Testis (tissue), 5 donors: ENCODE data around the gene KRT20. TPM values are rescaled to one million over a fixed set of nuclear protein-coding genes. Genes with fewer than 3 reads are reported as not detected.
A peak's percentile ranks its signal among the peaks of the same experiment; 100 is the strongest.

Source experiments
- DNase-seq: peaks from one replicate; pipeline ENCODE4 v3.0.0-alpha.2; 2019
- H3K27ac ChIP-seq, 2 donors: fragments of 200-600 bp; sonication (generic); one replicate each; pipeline ENCODE4 v1.5.1; 2019
- H3K27me3 ChIP-seq: fragments of 200-600 bp; sonication (generic); one replicate; pipeline ENCODE4 v1.5.1; 2019
- H3K36me3 ChIP-seq: fragments of 200-600 bp; sonication (generic); one replicate; pipeline ENCODE4 v1.5.1; 2017; ENCODE audit warnings: low read depth; ENCODE audit errors: missing control alignments
- H3K4me1 ChIP-seq: fragments of 200-600 bp; sonication (generic); one replicate; pipeline ENCODE4 v1.5.1; 2019
- H3K4me3 ChIP-seq, 2 donors: fragments of 200-600 bp; sonication (generic); one replicate each; pipeline ENCODE4 v1.5.1; 2017 to 2019
- H3K9me3 ChIP-seq: fragments of 200-600 bp; sonication (generic); one replicate; pipeline ENCODE4 v1.5.1; 2017
- POLR2A ChIP-seq: fragments of 450-650 bp; IDR thresholded peaks from one replicate; pipeline ENCODE4 v1.6.1; 2017; ENCODE audit warnings: antibody characterized with exemption, mild to moderate bottlenecking, moderate library complexity
- WGBS, 2 donors: methylation state at CpG; one replicate each; pipeline ENCODE4 v1.1.5; 2018; 5-methylcytosine and 5-hydroxymethylcytosine counted together
- intact Hi-C: fragments of 100-400 bp; cut with DNase I; formaldehyde crosslinking; loops from one replicate; pipeline ENCODE4 v1.15.1; 2023; ENCODE audit warnings: low total_unique reads
- long read RNA-seq, 2 donors: transcript quantifications; one replicate each; lab custom pipeline, GENCODE V29; 2026
- polyA plus RNA-seq: library from polyadenylated mRNA; stranded (reverse); fragments of 350-450 nt; fragmentation: Illumina TruSeq; extraction: RNeasy Lipid Tissue Mini Kit (QIAGEN cat#74804); gene quantifications from one replicate; pipeline ENCODE4 v1.2.3, GENCODE V29; 2014; ENCODE audit warnings: low read depth, low replicate concordance; ENCODE audit not compliant: insufficient read depth
- total RNA-seq, 2 donors: library from RNA; depleted of rRNA; stranded (reverse); fragments of >200 nt; gene quantifications; one replicate each; pipeline ENCODE4 v1.2.3, GENCODE V29; 2016
- TF ChIP-seq, protein P1 (sequence below), 3 experiments: fragments of 450-650 bp in 2 of 3; fragments of 200-600 bp in 1 of 3; sonication (generic) in 1 of 3; IDR thresholded peaks; one replicate each; pipeline ENCODE4 v1.5.1; 2016 to 2019; ENCODE audit warnings: antibody characterized with exemption in 3 of 3, mild to moderate bottlenecking in 2 of 3, moderate library complexity in 1 of 3

KRT20 gene
- total RNA-seq (not detected), polyA plus RNA-seq (not detected)
- long read RNA-seq, donor 1 = 0 reads
- long read RNA-seq, donor 2 = 0 reads

GRCh38 chr17:40884708-40885512, at the start of gene KRT20:
Gene KRT20, minus strand, starts transcription at chr17:40885242. Its CDS starts 57 bp downstream, at chr17:40885185.
- Histone ChIP-seq H3K4me3 (no peak within 1 kb of the TSS), H3K27me3 (no peaks in the 10 kb centered on the region), H3K36me3 (no peaks in the 10 kb centered on the region), H3K27ac (no peak within 1 kb of the TSS), H3K4me1 (no peaks in the 10 kb centered on the region), H3K9me3 (no peaks in the 10 kb centered on the region)
- intact Hi-C loops = no loop called here
- TF ChIP-seq, protein P1, sequence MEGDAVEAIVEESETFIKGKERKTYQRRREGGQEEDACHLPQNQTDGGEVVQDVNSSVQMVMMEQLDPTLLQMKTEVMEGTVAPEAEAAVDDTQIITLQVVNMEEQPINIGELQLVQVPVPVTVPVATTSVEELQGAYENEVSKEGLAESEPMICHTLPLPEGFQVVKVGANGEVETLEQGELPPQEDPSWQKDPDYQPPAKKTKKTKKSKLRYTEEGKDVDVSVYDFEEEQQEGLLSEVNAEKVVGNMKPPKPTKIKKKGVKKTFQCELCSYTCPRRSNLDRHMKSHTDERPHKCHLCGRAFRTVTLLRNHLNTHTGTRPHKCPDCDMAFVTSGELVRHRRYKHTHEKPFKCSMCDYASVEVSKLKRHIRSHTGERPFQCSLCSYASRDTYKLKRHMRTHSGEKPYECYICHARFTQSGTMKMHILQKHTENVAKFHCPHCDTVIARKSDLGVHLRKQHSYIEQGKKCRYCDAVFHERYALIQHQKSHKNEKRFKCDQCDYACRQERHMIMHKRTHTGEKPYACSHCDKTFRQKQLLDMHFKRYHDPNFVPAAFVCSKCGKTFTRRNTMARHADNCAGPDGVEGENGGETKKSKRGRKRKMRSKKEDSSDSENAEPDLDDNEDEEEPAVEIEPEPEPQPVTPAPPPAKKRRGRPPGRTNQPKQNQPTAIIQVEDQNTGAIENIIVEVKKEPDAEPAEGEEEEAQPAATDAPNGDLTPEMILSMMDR (IDR thresholded peaks at IDR 0.05) = no peak
- no peak for TF ChIP-seq POLR2A
- DNase-seq = no peak
- 69 to 80% methylated on average over 23 of the region's 23 CpGs for WGBS, 2 donors

- H3K27me3 ChIP-seq = no peaks in the 10 kb centered on the region
- no peak overlapping the region for H3K4me3 ChIP-seq
- no peaks in the 10 kb centered on the region for H3K4me1 ChIP-seq
- WGBS, 2 donors = 61 to 100% methylated on average over 2 of the region's 2 CpGs
- no peaks in the 10 kb centered on the region for H3K36me3 ChIP-seq
- H3K9me3 ChIP-seq = no peaks in the 10 kb centered on the region
- no peak overlapping the region for H3K27ac ChIP-seq
- TF ChIP-seq, protein P1 (IDR thresholded peaks at IDR 0.05) = no peak
- no peak for TF ChIP-seq POLR2A
- intact Hi-C loops = no loop called here
- DNase-seq = no peak
Observed at GRCh38 chr17:40932608-40933007, 47.6 kb upstream of the KRT20 start.

DNA sequence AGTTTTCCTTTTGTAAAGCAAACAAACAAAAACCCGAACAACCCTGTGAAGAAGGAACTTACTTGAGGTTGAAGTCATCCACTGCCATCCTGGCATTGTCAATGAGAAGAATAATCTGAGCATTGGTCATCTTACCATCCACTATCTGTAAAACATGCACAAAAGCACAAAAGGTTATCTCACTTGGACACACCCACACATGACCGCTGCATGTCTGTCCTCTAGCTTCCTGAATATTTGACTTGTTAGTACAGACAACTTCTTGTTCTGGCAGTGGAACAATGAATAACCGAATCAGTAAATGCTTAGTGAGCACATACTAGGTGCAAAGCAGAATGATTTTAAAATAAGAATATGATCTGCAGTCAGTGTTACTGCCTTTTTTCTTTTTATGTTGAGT, 46.3 kb upstream of the KRT20 start:
- no peak for DNase-seq
- no peaks in the 10 kb centered on the region for H3K4me1 ChIP-seq
- intact Hi-C loops = no loop called here
- H3K36me3 ChIP-seq = no peaks in the 10 kb centered on the region
- TF ChIP-seq, protein P1 (IDR thresholded peaks at IDR 0.05) = no peak
- no peak for TF ChIP-seq POLR2A
- no peaks in the 10 kb centered on the region for H3K27me3 ChIP-seq
- 68 to 76% methylated on average over 3 of the region's 3 CpGs for WGBS, 2 donors
- no peak overlapping the region for H3K4me3 ChIP-seq
- no peaks in the 10 kb centered on the region for H3K9me3 ChIP-seq
- H3K27ac ChIP-seq = no peak overlapping the region

- no peak for TF ChIP-seq POLR2A
- TF ChIP-seq, protein P1 (IDR thresholded peaks at IDR 0.05) = no peak
- no peaks in the 10 kb centered on the region for H3K4me1 ChIP-seq
- intact Hi-C loops = no loop called here
Observed at GRCh38 chr17:40926341-40926740, 41.3 kb upstream of the KRT20 start.

DNA sequence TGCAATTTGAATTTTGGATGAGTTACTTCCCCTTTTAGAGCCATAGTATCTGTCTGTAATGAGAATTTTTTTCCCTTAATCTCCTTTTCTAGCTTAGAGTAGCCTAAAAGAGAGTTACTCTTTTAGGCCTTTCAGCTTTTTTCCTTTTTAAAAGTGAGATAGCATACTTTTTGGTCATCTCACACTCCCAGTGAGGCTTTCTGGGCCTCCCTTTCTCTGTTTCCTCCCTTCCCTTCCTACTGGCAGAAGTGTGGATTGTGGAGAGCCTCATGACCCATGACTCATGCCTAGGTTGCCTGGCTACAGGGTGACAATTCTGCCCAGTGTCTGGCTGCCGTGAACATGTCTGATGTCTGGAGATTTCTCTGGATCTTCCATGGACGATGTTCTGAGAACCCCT, 37.2 kb upstream of the KRT20 start:
- H3K9me3 ChIP-seq = no peaks in the 10 kb centered on the region
- no peak for TF ChIP-seq POLR2A
- TF ChIP-seq, protein P1 (IDR thresholded peaks at IDR 0.05) = no peak
- peak; percentile 46 for DNase-seq
- no peak overlapping the region for H3K27ac ChIP-seq
- H3K36me3 ChIP-seq = no peaks in the 10 kb centered on the region
- no peaks in the 10 kb centered on the region for H3K4me1 ChIP-seq
- H3K4me3 ChIP-seq = no peak overlapping the region
- 46 to 71% methylated on average over 2 of the region's 2 CpGs for WGBS, 2 donors
- intact Hi-C loops = no loop called here
- no peaks in the 10 kb centered on the region for H3K27me3 ChIP-seq

More at GRCh38 chr17:40926341-40926740, 41.3 kb upstream of the KRT20 start:
- no peaks in the 10 kb centered on the region for H3K36me3 ChIP-seq
- WGBS, 2 donors = 80 to 82% methylated on average over 8 of the region's 8 CpGs
- no peak overlapping the region for H3K4me3 ChIP-seq
- DNase-seq = no peak
- H3K27me3 ChIP-seq = no peaks in the 10 kb centered on the region
- H3K27ac ChIP-seq = no peak overlapping the region
- no peaks in the 10 kb centered on the region for H3K9me3 ChIP-seq
